ENCODE data around the gene CDCA5. TPM values are rescaled to one million over a fixed set of nuclear protein-coding genes. Genes with fewer than 3 reads are reported as not detected.

The CDCA5 gene
- total RNA-seq, 4 donors from 2014 or later: 0.94 to 27.2 (median 6.4) TPM

DNA sequence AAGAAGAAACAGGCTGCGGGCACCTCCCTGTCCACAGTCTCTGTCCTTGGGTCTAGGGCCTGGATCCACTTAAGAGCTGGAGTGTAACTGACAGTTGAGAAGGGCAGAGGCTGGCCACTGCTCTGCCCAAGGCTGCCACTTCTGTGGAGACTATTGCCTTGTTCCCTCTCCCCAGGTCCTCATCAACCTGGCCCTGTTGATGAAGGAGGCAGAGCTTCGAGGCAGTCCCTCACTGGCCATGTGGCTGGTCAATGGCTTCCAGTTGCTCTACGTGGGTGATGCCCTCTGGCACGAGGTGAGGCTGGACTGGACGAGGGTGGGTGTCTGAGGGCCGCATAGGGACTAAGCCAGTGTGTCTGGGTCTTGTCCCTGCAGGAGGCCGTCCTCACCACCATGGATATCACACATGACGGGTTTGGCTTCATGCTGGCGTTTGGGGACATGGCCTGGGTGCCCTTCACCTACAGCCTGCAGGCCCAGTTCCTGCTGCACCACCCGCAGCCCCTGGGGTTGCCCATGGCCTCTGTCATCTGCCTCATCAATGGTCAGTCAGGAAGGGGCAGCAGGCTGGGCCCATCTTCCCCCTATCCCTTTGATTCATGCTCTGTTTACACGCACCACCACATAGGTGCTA, 30.8 kb upstream of the CDCA5 start:
- H3K27ac ChIP-seq: no peak overlapping the region
- H3K27me3 ChIP-seq: no peaks in the 10 kb centered on the region
- no peaks in the 10 kb centered on the region for H3K9me3 ChIP-seq
- H3K4me1 ChIP-seq: peaks cover 11 to 48% (median 30%) of the 10 kb centered on the region in 4 donors
- TF ChIP-seq POLR2A (IDR thresholded peaks at IDR 0.05): no peak
- TF ChIP-seq, protein P1, sequence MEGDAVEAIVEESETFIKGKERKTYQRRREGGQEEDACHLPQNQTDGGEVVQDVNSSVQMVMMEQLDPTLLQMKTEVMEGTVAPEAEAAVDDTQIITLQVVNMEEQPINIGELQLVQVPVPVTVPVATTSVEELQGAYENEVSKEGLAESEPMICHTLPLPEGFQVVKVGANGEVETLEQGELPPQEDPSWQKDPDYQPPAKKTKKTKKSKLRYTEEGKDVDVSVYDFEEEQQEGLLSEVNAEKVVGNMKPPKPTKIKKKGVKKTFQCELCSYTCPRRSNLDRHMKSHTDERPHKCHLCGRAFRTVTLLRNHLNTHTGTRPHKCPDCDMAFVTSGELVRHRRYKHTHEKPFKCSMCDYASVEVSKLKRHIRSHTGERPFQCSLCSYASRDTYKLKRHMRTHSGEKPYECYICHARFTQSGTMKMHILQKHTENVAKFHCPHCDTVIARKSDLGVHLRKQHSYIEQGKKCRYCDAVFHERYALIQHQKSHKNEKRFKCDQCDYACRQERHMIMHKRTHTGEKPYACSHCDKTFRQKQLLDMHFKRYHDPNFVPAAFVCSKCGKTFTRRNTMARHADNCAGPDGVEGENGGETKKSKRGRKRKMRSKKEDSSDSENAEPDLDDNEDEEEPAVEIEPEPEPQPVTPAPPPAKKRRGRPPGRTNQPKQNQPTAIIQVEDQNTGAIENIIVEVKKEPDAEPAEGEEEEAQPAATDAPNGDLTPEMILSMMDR (IDR thresholded peaks at IDR 0.05): no peak
- H3K36me3 ChIP-seq: peaks cover 0 to 11% (median 0%) of the 10 kb centered on the region in 3 donors
- no peak for DNase-seq
- H3K4me3 ChIP-seq: no peak overlapping the region

DNA sequence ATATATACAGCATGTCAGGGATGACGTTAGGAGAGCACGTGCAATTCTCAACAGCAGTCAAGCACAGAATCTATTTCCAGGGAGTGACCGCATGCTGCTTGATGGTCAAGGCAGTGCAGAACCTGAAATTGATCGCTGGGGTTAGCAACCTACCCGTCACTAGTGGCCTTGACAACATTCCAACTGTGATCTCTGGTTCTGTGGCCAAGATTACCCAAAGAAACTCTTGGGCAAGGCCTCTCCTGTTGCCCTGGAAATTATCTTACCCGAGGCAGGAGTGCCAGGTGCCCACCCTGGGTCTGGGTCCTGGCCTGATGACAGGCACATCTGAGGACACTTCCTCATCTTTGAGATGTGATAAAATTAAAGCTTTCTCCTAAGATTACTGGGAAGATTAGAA, 30.0 kb upstream of the CDCA5 start:
- H3K27me3 ChIP-seq: no peaks in the 10 kb centered on the region
- TF ChIP-seq POLR2A (IDR thresholded peaks at IDR 0.05): no peak
- TF ChIP-seq, protein P1 (IDR thresholded peaks at IDR 0.05): no peak
- H3K27ac ChIP-seq: no peak overlapping the region
- DNase-seq: no peak
- no peaks in the 10 kb centered on the region for H3K9me3 ChIP-seq
- peaks cover 11 to 48% (median 30%) of the 10 kb centered on the region in 4 donors for H3K4me1 ChIP-seq
- no peak overlapping the region for H3K4me3 ChIP-seq
- H3K36me3 ChIP-seq: peaks cover 0 to 11% (median 0%) of the 10 kb centered on the region in 3 donors

DNA sequence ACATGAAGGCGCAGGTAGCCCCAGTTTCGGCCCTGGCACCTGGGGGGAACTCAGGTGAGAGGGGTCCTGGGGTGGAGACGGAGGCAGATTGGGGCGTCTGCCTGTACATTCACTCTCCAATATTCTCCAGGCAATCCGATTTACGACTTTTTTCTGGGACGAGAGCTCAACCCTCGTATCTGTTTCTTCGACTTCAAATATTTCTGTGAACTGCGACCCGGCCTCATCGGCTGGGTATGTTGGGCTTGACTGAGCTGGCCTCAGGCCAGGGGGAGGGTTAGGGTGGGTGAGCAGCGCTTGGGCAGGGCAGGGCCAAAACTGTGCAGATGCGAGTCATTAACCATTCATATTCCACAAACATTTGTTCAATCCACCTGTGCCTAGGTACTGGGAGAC, 29.5 kb upstream of the CDCA5 start:
- no peak for TF ChIP-seq POLR2A (IDR thresholded peaks at IDR 0.05)
- TF ChIP-seq, protein P1 (IDR thresholded peaks at IDR 0.05): no peak
- peaks cover 11 to 48% (median 30%) of the 10 kb centered on the region in 4 donors for H3K4me1 ChIP-seq
- no peaks in the 10 kb centered on the region for H3K9me3 ChIP-seq
- H3K27me3 ChIP-seq: no peaks in the 10 kb centered on the region
- no peak for DNase-seq
- H3K36me3 ChIP-seq: peaks cover 0 to 14% (median 0%) of the 10 kb centered on the region in 3 donors
- H3K4me3 ChIP-seq: peak overlapping the region; percentile 37 to 68 (median 58)
- H3K27ac ChIP-seq: peak overlapping the region in 2 of 4 donors; percentile 77 to 82

DNA sequence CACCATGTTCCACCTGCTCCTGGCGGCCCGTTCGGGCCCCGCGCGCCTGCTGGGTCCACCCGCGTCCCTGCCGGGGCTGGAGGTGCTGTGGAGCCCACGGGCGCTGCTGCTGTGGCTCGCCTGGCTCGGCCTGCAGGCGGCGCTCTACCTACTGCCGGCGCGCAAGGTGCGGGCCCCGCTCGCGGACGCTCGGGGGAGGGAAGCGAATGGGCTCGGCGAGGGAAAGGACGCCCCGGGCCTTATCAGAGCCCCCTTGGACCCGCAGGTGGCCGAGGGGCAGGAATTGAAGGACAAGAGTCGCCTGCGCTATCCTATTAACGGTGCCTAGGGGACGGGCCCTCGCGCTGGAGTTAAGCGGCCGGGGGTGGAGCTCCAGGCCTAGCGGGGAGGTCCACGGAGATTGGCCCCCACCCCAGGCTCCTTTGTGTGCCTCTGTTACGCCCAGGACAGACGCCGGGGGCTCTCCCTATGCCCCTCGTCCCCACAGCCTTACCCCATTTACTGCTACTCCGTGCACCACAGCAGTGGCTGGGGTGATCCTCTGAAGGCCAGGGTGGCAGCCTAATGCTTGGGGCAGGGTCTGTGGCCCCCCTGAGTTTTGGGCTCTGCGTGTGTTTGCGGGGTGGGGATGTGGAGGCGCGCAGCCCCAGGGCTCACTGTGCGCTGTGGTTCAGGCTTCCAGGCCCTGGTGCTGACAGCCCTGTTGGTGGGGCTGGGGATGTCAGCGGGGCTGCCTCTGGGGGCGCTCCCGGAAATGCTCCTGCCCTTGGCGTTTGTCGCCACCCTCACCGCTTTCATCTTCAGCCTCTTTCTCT, 28.9 kb upstream of the CDCA5 start:
- peak overlapping the region; percentile 67 to 82 (median 73) for H3K27ac ChIP-seq
- DNase-seq: peak; percentile 75 to 87 (median 85)
- H3K27me3 ChIP-seq: no peaks in the 10 kb centered on the region
- H3K36me3 ChIP-seq: peaks cover 0 to 20% (median 0%) of the 10 kb centered on the region in 3 donors
- peaks cover 11 to 48% (median 30%) of the 10 kb centered on the region in 4 donors for H3K4me1 ChIP-seq
- H3K9me3 ChIP-seq: no peaks in the 10 kb centered on the region
- peak overlapping the region; percentile 37 to 68 (median 58) for H3K4me3 ChIP-seq
- TF ChIP-seq, protein P1 (IDR thresholded peaks at IDR 0.05): peak; percentile 91 to 95 (median 93)
- TF ChIP-seq POLR2A (IDR thresholded peaks at IDR 0.05): no peak

DNA sequence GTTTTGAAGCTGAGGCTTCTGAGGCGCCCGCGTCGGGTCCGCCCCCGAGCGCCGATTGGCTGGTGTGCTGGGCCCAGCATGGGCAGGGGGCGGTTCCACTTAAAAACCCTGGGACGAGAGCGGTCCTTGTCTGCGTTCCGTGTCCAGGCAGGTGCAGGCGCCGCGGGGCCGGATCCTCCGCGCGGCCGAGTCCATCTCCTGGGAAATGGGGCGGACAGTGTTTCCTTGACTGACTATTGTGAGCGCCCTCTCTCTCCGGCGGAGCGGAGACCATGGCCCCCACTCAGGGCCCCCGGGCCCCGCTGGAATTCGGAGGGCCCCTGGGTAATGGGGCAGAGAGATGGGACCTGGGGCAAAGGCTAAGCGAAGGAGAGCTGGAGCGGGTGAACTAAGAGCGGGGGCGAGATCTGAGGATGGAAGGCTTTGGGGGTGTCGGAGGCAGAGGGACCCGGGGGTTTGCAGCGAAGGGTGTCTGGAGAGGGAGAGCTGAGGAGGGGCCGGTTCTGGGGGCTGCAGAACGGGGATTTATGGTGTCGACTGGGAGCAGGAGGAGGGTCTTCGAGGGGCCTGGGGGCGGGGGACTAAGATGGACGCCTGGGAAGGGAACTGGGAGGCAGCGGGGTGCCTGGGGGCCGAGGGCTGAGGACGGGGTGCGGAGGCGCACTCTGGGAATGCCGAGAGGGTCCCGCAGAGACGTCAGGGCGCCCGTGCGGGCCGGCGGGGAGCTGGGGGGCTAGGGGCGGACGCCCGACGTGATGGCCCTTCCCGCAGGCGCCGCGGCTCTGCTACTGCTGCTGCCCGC, 28.1 kb upstream of the CDCA5 start, which contains the start of gene TM7SF2:
TM7SF2 (plus strand) TSS at position 129 of the 802 bp plus-strand sequence; CDS start at position 273, 144 bp downstream.
- DNase-seq: peak; percentile 98 to 99 (median 99)
- Histone ChIP-seq H3K4me1 (peaks cover 11 to 47% (median 29%) of the 10 kb centered on the region in 4 donors), H3K9me3 (no peaks in the 10 kb centered on the region), H3K36me3 (peaks cover 0 to 23% (median 0%) of the 10 kb centered on the region in 3 donors), H3K27me3 (no peaks in the 10 kb centered on the region), H3K27ac (peak within 1 kb of the TSS; percentile 67 to 82 (median 73)), H3K4me3 (peak within 1 kb of the TSS; percentile 37 to 68 (median 58))
- TF ChIP-seq, protein P1 (IDR thresholded peaks at IDR 0.05): peak in 1 of 6 experiments; percentile 1
- TF ChIP-seq POLR2A (IDR thresholded peaks at IDR 0.05): peak; percentile 92 to 96

Data from Peyer's patch (tissue), 4 donors.